GM23338 (cell line): ENCODE results near the gene CDYL2. TPM values are rescaled to one million over a fixed set of nuclear protein-coding genes. Genes with fewer than 3 reads are reported as not detected.

Source experiments
- ATAC-seq: fragments of 200-7000 bp; cut with Tn5 transposase; 3 replicates; pipeline ENCODE4 v1.9.1; 2020
- DNase-seq: peaks from one replicate; pipeline ENCODE4 v3.0.0-alpha.2; 2015; ENCODE audit warnings: low spot score
- H2AFZ ChIP-seq: fragments of 200-600 bp; sonication (generic); 2 replicates; pipeline ENCODE4 v1.8.0; 2016; ENCODE audit warnings: antibody characterized with exemption, mild to moderate bottlenecking, moderate library complexity
- H3F3A ChIP-seq: fragments of 200-600 bp; sonication (generic); replicated peaks from 2 replicates; pipeline ENCODE4 v1.8.0; 2017; ENCODE audit warnings: antibody characterized with exemption, mixed run types, low read depth
- H3K27ac ChIP-seq: fragments of 200-600 bp; sonication (generic); 2 replicates; pipeline ENCODE4 v1.6.1; 2016; ENCODE audit warnings: low read depth
- H3K27me3 ChIP-seq: fragments of 200-600 bp; sonication (generic); 2 replicates; pipeline ENCODE4 v1.8.0; 2016; ENCODE audit warnings: mild to moderate bottlenecking, mixed run types, moderate library complexity; ENCODE audit not compliant: insufficient read depth
- H3K36me3 ChIP-seq: fragments of 200-600 bp; sonication (generic); 2 replicates; pipeline ENCODE4 v1.8.0; 2016; ENCODE audit warnings: mild to moderate bottlenecking; ENCODE audit not compliant: insufficient read depth
- H3K4me1 ChIP-seq: fragments of 200-600 bp; sonication (generic); 2 replicates; pipeline ENCODE4 v1.8.0; 2016; ENCODE audit warnings: mild to moderate bottlenecking, moderate library complexity; ENCODE audit not compliant: insufficient read depth
- H3K4me2 ChIP-seq: fragments of 200-600 bp; sonication (generic); 2 replicates; pipeline ENCODE4 v1.7.1; 2017; ENCODE audit warnings: mixed run types
- H3K4me3 ChIP-seq: fragments of 200-600 bp; sonication (generic); 2 replicates; pipeline ENCODE4 v1.6.1; 2016; ENCODE audit warnings: mixed run types
- H3K79me2 ChIP-seq: fragments of 200-600 bp; sonication (generic); replicated peaks from 2 replicates; pipeline ENCODE4 v1.8.0; 2017; ENCODE audit warnings: mild to moderate bottlenecking; ENCODE audit not compliant: insufficient read depth
- H3K9me2 ChIP-seq: fragments of 200-600 bp; sonication (generic); 2 replicates; pipeline ENCODE4 v1.8.0; 2017; ENCODE audit not compliant: insufficient read depth
- H4K20me1 ChIP-seq: fragments of 200-600 bp; sonication (generic); replicated peaks from 2 replicates; pipeline ENCODE4 v1.8.0; 2017; ENCODE audit warnings: mild to moderate bottlenecking; ENCODE audit not compliant: insufficient read depth
- H3K27ac Mint-ChIP-seq: 2 replicates; pipeline ENCODE4 v1.8.0; 2020; ENCODE audit warnings: inconsistent platforms, mild to moderate bottlenecking, moderate library complexity, mixed read lengths
- H3K27me3 Mint-ChIP-seq: 3 replicates; pipeline ENCODE4 v1.8.0; 2022; ENCODE audit warnings: low read depth, mild to moderate bottlenecking, moderate library complexity, mixed read lengths, inconsistent platforms; ENCODE audit not compliant: insufficient read depth, poor library complexity
- H3K36me3 Mint-ChIP-seq: 3 replicates; pipeline ENCODE4 v1.8.0; 2021; ENCODE audit warnings: low read depth, mild to moderate bottlenecking, inconsistent platforms, moderate library complexity, mixed read lengths
- H3K4me1 Mint-ChIP-seq: 3 replicates; pipeline ENCODE4 v1.8.0; 2020; ENCODE audit warnings: mild to moderate bottlenecking, inconsistent platforms, mixed read lengths
- H3K4me3 Mint-ChIP-seq: 3 replicates; pipeline ENCODE4 v1.8.0; 2021; ENCODE audit warnings: moderate library complexity, mild to moderate bottlenecking, inconsistent platforms, mixed read lengths
- H3K9me3 Mint-ChIP-seq: 3 replicates; pipeline ENCODE4 v1.8.0; 2020; ENCODE audit warnings: moderate library complexity, mild to moderate bottlenecking, inconsistent platforms, mixed read lengths
- CREB1 ChIP-seq: fragments of 250-450 bp; sonication (Bioruptor Pico); IDR thresholded peaks from 2 replicates; pipeline ENCODE4 v1.5.0; 2020; ENCODE audit warnings: low read depth, mild to moderate bottlenecking, moderate library complexity
- EZH2 ChIP-seq: fragments of 200-600 bp; sonication (generic); IDR thresholded peaks from one replicate; pipeline ENCODE4 v1.8.0; 2017; ENCODE audit warnings: antibody characterized with exemption, mild to moderate bottlenecking, low read depth; ENCODE audit not compliant: unreplicated experiment
- EZH2phosphoT487 ChIP-seq: fragments of 200-600 bp; sonication (generic); IDR thresholded peaks from one replicate; pipeline ENCODE4 v1.8.1; 2018; ENCODE audit warnings: antibody characterized with exemption; ENCODE audit not compliant: unreplicated experiment
- JUNB ChIP-seq: IDR thresholded peaks from one replicate; pipeline ENCODE4 v1.6.1; 2016; ENCODE audit warnings: antibody characterized with exemption; ENCODE audit not compliant: unreplicated experiment
- NANOG ChIP-seq: IDR thresholded peaks from 2 replicates; pipeline ENCODE4 v1.6.1; 2016; ENCODE audit warnings: antibody characterized with exemption, borderline replicate concordance
- POLR2AphosphoS5 ChIP-seq: IDR thresholded peaks from 2 replicates; pipeline ENCODE4 v1.6.1; 2016; ENCODE audit warnings: antibody characterized with exemption, low read depth
- STAT1 ChIP-seq: IDR thresholded peaks from one replicate; pipeline ENCODE4 v1.6.1; 2016; ENCODE audit warnings: antibody characterized with exemption; ENCODE audit not compliant: unreplicated experiment
- ZNF114 ChIP-seq: fragments of 250-450 bp; sonication (Bioruptor Pico); IDR thresholded peaks from 2 replicates; pipeline ENCODE4 v1.5.0; 2020; ENCODE audit warnings: mild to moderate bottlenecking, moderate library complexity
- ZNF331 ChIP-seq: fragments of 250-450 bp; sonication (Bioruptor Pico); IDR thresholded peaks from 2 replicates; pipeline ENCODE4 v1.5.0; 2020; ENCODE audit warnings: low read depth, mild to moderate bottlenecking, moderate library complexity
- polyA plus RNA-seq: library from polyadenylated mRNA; unstranded; fragments of >200 nt; fragmentation: Nextera tagmentation; extraction: Ambion mirVana; gene quantifications from 2 replicates; pipeline ENCODE4 v1.2.1, GENCODE V29; 2016
- total RNA-seq: library from RNA; depleted of rRNA; stranded (reverse); fragments of >200 nt; shearing (Covaris generic); gene quantifications from 2 replicates; pipeline ENCODE4 v1.2.3, GENCODE V29; 2014
- TF ChIP-seq, protein P1 (sequence below): IDR thresholded peaks from 2 replicates; pipeline ENCODE4 v1.6.1; 2016; ENCODE audit warnings: antibody characterized with exemption
- TF ChIP-seq, protein P2 (sequence below): IDR thresholded peaks from one replicate; pipeline ENCODE4 v1.6.1; 2018; ENCODE audit warnings: antibody characterized with exemption; ENCODE audit not compliant: unreplicated experiment
- TF ChIP-seq, protein P3 (sequence below): fragments of 250-450 bp; sonication (Bioruptor Pico); IDR thresholded peaks from 2 replicates; pipeline ENCODE4 v1.5.0; 2020; ENCODE audit warnings: mild to moderate bottlenecking, moderate library complexity
- TF ChIP-seq, protein P4 (sequence below), 2 experiments: fragments of 200-600 bp in 1 of 2; sonication (generic) in 1 of 2; conservative IDR thresholded peaks; 2 replicates each; pipeline versions ENCODE4 v1.5.1 to v1.6.1; 2016 to 2017; ENCODE audit warnings: antibody characterized with exemption in 2 of 2, low read depth in 2 of 2, mild to moderate bottlenecking in 2 of 2, moderate library complexity in 1 of 2

The CDYL2 gene
- total and polyA plus RNA-seq, 2 experiments from 2014 or later, result 0.82 to 4.3 TPM

DNA sequence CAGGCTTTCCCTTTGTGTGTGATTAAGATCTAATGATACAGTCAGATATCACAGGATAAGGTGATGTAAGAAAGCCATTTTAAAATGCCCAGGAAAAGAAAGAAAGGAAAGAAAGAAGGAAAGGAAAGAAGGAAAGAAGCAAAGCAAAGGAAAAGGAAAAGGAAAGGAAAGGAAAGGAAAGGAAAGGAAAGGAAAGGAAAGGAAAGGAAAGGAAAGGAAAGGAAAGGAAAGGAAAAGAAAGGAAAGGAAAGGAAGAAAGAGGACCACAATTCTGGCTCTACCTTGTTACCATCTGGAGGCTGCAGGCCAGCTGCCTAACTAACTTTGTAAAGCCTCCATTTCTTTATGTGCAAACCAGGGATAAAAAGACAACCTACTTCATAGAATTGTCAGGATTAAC, 132.0 kb downstream of the CDYL2 start:
- H3K4me2 ChIP-seq, result no peak overlapping the region
- H4K20me1 ChIP-seq, result no peaks in the 10 kb centered on the region
- H3K79me2 ChIP-seq, result no peaks in the 10 kb centered on the region
- no peak overlapping the region for H2AFZ ChIP-seq
- peaks cover 8% of the 10 kb centered on the region; the same call in 1 of the 2 replicates for H3K9me2 ChIP-seq
- Mint-ChIP-seq H3K36me3 (no peaks in the 10 kb centered on the region), H3K27me3 (peaks cover 4% of the 10 kb centered on the region), H3K9me3 (peaks cover 3% of the 10 kb centered on the region; the same call in 2 of the 3 replicates), H3K27ac (no peak overlapping the region), H3K4me3 (no peak overlapping the region), H3K4me1 (peaks cover 14% of the 10 kb centered on the region)
- no peaks in the 10 kb centered on the region for H3K36me3 ChIP-seq
- peaks cover 15% of the 10 kb centered on the region for H3K4me1 ChIP-seq
- H3K27me3 ChIP-seq, result no peaks in the 10 kb centered on the region
- H3F3A ChIP-seq, result no peaks in the 10 kb centered on the region
- TF ChIP-seq, protein P1, sequence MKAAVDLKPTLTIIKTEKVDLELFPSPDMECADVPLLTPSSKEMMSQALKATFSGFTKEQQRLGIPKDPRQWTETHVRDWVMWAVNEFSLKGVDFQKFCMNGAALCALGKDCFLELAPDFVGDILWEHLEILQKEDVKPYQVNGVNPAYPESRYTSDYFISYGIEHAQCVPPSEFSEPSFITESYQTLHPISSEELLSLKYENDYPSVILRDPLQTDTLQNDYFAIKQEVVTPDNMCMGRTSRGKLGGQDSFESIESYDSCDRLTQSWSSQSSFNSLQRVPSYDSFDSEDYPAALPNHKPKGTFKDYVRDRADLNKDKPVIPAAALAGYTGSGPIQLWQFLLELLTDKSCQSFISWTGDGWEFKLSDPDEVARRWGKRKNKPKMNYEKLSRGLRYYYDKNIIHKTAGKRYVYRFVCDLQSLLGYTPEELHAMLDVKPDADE, result no peak
- TF ChIP-seq, protein P2, sequence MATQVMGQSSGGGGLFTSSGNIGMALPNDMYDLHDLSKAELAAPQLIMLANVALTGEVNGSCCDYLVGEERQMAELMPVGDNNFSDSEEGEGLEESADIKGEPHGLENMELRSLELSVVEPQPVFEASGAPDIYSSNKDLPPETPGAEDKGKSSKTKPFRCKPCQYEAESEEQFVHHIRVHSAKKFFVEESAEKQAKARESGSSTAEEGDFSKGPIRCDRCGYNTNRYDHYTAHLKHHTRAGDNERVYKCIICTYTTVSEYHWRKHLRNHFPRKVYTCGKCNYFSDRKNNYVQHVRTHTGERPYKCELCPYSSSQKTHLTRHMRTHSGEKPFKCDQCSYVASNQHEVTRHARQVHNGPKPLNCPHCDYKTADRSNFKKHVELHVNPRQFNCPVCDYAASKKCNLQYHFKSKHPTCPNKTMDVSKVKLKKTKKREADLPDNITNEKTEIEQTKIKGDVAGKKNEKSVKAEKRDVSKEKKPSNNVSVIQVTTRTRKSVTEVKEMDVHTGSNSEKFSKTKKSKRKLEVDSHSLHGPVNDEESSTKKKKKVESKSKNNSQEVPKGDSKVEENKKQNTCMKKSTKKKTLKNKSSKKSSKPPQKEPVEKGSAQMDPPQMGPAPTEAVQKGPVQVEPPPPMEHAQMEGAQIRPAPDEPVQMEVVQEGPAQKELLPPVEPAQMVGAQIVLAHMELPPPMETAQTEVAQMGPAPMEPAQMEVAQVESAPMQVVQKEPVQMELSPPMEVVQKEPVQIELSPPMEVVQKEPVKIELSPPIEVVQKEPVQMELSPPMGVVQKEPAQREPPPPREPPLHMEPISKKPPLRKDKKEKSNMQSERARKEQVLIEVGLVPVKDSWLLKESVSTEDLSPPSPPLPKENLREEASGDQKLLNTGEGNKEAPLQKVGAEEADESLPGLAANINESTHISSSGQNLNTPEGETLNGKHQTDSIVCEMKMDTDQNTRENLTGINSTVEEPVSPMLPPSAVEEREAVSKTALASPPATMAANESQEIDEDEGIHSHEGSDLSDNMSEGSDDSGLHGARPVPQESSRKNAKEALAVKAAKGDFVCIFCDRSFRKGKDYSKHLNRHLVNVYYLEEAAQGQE, result no peak
- TF ChIP-seq JUNB, result no peak
- TF ChIP-seq CREB1, result no peak
- TF ChIP-seq NANOG, result no peak
- TF ChIP-seq, protein P3, sequence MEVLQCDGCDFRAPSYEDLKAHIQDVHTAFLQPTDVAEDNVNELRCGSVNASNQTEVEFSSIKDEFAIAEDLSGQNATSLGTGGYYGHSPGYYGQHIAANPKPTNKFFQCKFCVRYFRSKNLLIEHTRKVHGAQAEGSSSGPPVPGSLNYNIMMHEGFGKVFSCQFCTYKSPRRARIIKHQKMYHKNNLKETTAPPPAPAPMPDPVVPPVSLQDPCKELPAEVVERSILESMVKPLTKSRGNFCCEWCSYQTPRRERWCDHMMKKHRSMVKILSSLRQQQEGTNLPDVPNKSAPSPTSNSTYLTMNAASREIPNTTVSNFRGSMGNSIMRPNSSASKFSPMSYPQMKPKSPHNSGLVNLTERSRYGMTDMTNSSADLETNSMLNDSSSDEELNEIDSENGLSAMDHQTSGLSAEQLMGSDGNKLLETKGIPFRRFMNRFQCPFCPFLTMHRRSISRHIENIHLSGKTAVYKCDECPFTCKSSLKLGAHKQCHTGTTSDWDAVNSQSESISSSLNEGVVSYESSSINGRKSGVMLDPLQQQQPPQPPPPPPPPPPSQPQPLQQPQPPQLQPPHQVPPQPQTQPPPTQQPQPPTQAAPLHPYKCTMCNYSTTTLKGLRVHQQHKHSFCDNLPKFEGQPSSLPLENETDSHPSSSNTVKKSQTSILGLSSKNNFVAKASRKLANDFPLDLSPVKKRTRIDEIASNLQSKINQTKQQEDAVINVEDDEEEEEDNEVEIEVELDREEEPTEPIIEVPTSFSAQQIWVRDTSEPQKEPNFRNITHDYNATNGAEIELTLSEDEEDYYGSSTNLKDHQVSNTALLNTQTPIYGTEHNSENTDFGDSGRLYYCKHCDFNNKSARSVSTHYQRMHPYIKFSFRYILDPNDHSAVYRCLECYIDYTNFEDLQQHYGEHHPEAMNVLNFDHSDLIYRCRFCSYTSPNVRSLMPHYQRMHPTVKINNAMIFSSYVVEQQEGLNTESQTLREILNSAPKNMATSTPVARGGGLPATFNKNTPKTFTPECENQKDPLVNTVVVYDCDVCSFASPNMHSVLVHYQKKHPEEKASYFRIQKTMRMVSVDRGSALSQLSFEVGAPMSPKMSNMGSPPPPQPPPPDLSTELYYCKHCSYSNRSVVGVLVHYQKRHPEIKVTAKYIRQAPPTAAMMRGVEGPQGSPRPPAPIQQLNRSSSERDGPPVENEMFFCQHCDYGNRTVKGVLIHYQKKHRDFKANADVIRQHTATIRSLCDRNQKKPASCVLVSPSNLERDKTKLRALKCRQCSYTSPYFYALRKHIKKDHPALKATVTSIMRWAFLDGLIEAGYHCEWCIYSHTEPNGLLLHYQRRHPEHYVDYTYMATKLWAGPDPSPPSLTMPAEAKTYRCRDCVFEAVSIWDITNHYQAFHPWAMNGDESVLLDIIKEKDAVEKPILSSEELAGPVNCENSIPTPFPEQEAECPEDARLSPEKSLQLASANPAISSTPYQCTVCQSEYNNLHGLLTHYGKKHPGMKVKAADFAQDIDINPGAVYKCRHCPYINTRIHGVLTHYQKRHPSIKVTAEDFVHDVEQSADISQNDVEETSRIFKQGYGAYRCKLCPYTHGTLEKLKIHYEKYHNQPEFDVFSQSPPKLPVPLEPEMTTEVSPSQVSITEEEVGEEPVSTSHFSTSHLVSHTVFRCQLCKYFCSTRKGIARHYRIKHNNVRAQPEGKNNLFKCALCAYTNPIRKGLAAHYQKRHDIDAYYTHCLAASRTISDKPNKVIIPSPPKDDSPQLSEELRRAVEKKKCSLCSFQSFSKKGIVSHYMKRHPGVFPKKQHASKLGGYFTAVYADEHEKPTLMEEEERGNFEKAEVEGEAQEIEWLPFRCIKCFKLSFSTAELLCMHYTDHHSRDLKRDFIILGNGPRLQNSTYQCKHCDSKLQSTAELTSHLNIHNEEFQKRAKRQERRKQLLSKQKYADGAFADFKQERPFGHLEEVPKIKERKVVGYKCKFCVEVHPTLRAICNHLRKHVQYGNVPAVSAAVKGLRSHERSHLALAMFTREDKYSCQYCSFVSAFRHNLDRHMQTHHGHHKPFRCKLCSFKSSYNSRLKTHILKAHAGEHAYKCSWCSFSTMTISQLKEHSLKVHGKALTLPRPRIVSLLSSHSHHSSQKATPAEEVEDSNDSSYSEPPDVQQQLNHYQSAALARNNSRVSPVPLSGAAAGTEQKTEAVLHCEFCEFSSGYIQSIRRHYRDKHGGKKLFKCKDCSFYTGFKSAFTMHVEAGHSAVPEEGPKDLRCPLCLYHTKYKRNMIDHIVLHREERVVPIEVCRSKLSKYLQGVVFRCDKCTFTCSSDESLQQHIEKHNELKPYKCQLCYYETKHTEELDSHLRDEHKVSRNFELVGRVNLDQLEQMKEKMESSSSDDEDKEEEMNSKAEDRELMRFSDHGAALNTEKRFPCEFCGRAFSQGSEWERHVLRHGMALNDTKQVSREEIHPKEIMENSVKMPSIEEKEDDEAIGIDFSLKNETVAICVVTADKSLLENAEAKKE (CRISPR knock-in tag), result no peak
- no peak for TF ChIP-seq EZH2
- no peak for TF ChIP-seq ZNF114 (CRISPR knock-in tag)
- TF ChIP-seq STAT1, result no peak
- no peak for TF ChIP-seq POLR2AphosphoS5
- TF ChIP-seq EZH2phosphoT487, result no peak
- TF ChIP-seq, protein P4, sequence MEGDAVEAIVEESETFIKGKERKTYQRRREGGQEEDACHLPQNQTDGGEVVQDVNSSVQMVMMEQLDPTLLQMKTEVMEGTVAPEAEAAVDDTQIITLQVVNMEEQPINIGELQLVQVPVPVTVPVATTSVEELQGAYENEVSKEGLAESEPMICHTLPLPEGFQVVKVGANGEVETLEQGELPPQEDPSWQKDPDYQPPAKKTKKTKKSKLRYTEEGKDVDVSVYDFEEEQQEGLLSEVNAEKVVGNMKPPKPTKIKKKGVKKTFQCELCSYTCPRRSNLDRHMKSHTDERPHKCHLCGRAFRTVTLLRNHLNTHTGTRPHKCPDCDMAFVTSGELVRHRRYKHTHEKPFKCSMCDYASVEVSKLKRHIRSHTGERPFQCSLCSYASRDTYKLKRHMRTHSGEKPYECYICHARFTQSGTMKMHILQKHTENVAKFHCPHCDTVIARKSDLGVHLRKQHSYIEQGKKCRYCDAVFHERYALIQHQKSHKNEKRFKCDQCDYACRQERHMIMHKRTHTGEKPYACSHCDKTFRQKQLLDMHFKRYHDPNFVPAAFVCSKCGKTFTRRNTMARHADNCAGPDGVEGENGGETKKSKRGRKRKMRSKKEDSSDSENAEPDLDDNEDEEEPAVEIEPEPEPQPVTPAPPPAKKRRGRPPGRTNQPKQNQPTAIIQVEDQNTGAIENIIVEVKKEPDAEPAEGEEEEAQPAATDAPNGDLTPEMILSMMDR (conservative IDR thresholded peaks at IDR 0.05; ENCODE audit: low read depth in 2 of 2), result no peak
- TF ChIP-seq ZNF331 (CRISPR knock-in tag), result no peak
- no peak overlapping the region for H3K27ac ChIP-seq
- no peak overlapping the region for H3K4me3 ChIP-seq
- ATAC-seq (no peak), DNase-seq (no peak)
